Measurements from ENCODE around the gene GOLT1A.

GOLT1A gene, protein sequence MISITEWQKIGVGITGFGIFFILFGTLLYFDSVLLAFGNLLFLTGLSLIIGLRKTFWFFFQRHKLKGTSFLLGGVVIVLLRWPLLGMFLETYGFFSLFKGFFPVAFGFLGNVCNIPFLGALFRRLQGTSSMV

DNA sequence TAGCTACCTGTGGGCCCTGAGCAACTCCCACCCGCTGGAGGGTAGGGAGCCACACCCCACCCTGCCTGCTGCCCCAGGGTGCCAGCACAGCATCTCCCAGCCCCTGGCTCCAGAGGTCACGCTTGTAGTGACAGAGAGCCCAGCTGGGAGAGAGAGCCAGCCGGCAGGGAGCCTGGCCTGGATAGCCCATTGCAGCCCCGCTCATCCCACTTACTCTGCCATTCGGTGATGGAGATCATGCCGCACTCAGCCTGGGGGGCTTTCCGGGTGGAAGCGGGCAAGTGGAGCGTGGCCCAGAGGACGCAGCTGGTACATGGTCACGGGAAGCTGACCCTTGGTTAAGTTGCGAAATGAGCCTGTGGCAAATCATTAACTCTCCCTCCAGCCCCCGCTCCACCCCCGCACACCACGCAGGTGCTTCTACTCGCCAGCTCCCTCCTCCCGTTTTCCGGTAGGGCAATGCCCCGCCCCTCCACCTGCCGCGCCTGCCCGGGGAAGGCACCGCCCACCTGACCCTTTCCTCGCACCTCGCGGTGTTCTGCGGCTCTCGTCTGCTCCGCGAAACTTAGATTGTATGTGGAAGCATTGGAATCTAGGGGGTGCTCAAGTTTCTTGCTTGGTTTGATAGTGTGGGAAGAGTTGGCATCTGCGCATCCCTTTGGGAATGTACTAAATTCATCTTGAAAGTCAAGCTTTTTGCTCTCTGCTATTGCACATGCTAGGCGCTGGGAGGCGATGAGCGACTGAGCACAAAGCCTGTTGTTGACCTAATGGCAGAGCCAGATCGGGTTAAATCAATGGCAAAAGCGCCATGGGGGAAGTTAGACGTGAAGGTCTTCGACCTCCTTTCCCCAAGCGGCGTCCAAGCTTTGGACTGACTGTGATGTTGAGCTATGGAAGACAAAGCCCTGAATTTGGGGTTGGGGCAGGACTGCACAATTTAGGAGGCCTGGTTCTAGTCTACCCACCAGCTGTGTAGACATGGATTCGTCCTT, at the start of gene GOLT1A:
Gene GOLT1A, minus strand, starts transcription at position 321 of the 995 bp plus-strand sequence. Its CDS starts 82 bp downstream, at position 239.
- peak; percentile 73 for DNase-seq (ENCODE audit: low read depth)

DNA sequence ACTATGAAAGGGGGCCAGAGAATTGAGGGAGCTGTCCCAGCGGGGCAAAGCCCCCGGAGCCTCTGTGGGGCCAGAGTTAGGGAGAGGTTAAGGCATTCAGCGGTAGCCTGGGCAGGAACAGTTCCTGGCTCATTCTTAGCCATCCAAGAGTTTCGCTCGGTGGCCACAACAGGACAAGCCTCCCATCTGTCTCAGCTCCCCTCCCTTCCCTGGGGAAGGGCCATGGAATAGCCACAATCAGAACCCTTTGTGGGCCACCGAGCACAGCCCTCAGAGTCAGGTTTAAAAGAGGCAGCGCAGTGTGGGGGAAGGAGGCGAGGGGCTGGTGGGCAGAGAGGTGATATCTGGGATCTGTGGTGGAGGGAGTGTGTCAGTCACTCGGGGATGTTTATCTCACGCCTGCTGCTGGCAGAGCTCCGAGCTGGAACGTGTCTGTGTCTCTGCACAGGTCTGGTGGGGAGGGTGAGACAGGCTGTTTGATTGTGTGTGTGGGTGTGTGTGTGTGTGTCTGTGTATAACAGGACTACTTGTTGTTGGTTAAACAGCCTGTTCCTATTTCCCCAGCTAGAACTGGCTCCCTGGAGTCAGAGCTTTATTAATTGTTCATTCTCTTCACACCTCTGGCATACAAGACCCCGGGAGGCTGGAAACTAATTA, 49.6 kb upstream of the GOLT1A start:
- DNase-seq (ENCODE audit: low read depth): no peak

DNA sequence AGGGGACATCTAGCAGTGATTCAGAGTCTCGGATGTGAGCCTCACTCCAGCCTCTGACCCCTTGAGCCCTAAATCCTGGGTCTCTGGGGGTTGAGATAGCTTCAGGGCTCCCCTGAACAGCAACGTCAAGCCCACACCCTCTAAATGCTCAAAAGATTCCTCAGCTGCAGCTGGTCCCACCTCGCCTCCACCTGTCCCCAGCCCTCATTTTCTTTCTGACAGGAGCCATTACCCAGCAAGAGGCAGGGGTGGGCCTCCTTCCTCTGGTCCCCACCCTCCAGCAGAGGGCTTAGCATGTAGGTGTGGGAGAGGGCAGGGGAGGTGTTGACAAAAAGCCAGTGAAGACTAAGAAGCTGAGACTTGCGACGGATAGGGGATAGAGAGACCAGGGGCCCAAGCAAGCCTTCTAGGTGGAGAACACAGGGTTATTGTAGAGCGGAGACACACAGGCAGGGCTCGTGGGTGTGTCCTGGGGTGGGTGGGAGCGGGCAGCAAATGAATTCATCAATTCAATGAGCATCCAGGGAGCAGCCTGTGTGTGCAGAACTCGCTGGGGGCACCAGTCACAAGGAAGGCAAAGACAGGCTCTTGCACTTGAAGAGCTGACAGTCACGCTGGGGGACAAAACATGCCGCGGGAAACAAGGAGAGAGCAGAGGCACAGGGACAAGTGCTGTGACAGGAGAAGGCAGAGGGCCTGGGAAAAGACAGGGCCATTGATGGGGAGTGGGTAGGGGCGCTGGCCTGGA, 48.9 kb upstream of the GOLT1A start:
- no peak for DNase-seq (ENCODE audit: low read depth)

DNA sequence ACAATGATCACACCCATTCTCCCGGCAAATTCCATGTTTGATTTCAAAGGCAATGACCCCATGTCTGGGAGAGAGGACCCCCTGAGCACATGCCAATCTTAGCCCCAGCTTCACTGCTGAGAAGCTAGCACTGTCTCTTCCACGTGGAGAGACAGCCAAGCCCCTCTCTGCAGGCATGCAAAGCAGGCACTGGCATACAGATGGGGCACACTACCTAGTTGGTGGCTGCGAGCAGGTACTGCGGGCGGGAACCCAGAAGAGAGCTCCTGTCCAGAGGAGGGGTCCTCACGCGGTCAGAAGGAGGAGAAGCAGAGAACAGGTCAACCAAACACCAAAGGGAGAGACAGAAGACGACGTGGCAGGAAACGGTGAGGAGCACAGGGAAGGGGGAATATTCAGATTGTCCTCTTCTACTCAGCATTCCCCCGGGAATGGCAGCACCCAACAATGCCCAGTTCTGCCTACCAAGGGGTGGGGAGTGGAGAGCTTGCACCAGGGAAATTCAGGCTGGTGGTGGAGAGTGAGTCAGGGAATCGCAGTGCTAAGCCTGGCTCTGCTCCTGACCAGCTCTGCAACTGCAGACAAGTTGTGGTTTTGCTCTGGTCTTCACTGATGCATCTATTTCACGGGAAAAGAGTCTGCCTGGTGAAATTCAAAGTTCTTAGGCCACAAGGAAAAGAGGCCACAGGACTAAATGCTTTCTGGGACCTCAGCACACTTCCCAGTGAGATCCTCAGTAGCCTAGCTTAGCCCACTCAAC, 48.1 kb upstream of the GOLT1A start:
- peak; percentile 41 for DNase-seq (ENCODE audit: low read depth)

DNA sequence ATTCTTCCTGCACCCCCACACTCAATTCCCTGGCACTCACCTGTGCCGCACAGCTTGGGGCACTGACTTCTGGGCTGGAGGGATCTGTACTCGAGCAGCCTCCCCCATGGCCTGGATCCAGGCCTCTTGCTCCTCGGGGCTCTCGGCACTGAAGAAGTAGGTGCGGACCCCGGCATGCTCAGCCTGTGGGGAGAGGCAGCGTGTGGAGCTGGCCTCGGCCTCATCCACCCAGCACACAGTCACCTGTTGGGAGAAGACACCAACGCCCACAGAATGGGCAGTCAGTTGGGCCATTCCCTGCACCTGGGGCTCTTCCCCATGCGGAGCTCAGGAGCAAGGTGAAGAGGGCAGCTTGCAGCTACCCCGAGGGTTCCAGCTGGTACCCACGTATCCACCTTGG, 47.5 kb upstream of the GOLT1A start:
- no peak for DNase-seq (ENCODE audit: low read depth)

DNA sequence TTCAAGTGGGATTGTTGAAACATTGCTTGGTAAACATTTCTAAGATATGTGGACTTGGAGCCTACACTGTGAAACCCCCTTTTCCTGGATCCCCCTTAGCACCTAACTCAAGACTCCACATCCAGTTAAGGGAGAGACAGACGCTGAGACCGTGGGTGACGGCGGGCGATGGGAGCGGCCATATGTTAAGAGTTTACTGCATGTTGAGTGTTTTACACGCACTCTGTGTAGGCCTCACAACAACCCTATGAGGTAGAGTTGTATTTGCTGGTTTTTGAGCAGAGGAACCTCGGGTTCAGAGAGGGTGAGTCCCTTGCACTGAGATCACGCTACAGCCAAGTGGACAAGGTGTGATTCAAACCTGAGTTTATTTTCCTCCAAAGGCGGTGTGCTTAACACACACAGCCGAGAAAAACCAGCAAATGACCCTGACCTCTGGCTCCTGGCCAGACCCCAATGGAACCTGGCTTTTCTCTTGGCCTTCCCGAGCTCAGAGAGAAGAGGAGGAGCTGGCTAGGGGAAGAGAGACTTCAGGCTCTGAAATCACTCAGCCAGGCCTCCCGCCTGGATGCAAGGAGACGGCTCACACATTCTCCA, 46.9 kb upstream of the GOLT1A start:
- DNase-seq (ENCODE audit: low read depth): no peak

DNA sequence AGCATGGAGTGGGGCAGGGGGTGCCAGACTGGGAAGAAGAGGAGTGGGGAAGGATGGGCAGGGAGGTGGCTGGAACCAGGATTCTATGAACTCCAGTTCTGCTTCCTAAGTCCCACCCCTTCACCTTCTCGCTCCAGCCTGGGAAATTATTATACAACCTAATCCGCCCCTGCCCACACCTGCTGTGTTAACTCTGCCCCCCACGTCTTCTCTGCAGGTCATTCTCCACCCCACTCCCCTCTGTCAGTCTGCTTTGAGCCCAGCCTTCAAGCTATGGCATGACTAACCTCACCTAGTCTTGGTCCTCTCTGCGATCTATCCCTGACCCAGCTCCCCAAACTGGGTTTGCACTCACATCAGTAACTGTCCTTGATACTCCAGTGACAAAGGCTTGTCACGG, 46.0 kb upstream of the GOLT1A start:
- DNase-seq (ENCODE audit: low read depth): no peak

DNA sequence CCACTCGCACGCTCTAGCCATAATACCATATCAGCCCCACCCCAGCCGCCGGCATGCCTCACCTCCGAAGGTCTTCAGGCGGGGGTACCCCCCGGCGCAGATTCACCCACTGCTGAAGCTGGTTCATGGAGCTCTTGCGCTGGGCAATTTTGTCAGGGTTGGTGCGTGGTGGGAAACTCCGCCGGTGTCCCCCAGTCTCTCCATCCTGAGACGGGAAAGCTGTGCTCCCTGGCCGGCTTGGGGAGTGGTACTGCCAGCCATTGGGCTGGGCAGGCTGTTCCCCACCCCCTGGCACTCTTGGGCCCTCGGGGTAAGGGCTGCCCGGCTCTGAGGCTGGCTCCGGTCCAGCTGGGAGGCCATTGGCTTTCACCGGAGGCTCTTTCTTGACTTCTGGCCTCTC, 45.4 kb upstream of the GOLT1A start:
- no peak for DNase-seq (ENCODE audit: low read depth)

DNA sequence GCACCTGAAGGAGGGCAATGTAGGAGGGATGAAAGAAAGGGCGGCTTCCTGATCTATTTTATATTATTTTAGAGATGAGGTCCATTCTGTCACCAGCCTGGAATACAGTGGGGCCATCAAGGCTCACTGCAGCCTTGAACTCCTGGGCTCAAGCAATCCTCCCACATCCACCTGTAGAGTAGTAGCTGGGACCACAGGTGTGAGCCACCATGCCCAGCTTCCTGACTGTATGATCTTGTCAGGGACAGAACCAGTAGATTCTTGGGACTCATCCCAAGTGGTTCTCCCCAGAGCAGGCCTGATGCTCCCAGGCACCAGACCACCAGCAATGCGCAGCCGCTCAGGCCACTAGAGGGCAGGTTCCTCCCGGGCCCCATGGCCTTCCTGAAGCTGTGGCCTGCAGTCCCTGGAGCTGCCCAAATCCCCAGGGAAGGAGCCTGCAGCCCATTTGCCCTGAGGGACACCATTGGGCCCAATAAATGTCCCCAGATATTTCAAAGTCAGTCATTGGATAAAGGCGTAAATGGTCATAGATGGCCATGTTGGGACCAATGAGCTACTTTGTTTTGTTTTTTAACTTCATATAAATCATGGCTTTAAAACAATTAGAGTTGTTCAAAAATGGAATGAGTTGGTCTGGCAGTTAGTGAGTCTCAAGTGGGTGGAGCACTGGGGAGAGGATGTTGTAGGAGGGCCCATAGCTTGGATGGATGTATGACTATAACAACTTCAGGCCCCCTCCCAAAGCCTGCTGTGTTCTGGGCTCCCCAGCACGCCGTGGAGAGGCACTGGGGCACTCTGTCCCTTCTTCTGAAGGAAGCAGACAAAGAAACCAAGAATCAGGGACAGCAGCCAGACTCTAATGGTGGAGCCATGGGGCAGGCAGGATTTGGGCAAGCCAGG, 44.7 kb upstream of the GOLT1A start:
- DNase-seq (ENCODE audit: low read depth): peak; percentile 39

DNA sequence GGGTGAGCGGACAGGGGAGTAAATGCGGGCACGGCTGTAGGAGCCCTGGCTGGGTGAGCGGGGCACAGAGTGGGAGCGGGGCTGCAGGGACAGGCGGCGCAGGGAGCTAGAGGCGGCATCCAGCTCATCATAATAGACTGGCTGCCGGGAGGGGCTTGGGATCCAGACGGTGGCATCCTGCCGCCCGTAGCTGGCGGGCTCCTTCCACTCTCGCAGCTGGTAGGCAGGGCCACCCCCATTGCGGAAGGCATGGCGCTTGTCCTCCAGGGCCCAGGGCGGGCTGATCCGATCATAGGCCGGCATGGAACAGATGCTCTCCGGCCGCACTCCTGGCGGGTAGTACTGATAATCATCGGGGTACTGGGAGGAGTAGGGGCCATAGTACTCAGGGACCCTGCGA, 43.7 kb upstream of the GOLT1A start:
- DNase-seq (ENCODE audit: low read depth): no peak

DNA sequence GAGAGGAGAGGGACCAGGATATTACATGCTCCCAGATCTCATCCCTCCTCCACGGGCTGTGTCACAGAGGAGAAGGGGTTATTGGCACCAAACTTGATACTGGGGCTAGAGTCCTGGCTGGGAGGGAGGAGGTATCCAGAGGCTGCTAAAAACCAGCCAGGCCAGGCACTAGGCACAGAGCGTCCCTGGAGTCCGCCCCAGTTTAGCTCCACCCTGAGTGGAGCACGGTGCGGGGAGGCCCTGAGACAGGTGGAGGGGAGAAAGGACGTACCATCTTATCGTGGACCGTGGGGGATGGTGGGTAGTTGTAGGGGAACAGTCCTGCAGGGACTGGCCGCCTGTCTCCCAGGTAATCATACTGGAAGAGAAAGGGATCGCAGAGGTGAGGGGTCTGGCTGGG, 42.7 kb upstream of the GOLT1A start:
- no peak for DNase-seq (ENCODE audit: low read depth)

DNA sequence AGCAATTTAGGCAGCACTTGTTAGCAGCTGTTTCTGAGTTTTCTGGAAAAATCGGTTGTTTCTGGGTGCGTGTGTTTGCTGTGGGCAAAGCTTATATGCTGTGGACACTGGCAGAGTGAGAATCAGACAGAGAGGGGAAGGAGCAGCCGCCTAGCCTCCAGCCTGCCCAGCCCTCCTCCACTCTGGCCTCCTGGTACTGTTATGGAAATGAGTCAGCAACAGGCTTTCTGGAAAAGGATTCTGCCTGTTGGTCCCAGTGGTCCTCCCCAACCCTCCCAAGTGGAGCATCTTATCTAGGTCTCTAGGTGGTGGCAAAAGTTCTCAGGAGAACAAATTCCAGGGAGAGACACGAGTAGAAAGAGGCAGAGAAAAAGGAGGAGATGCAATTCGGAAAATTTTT, 42.2 kb upstream of the GOLT1A start:
- DNase-seq (ENCODE audit: low read depth): no peak

DNA sequence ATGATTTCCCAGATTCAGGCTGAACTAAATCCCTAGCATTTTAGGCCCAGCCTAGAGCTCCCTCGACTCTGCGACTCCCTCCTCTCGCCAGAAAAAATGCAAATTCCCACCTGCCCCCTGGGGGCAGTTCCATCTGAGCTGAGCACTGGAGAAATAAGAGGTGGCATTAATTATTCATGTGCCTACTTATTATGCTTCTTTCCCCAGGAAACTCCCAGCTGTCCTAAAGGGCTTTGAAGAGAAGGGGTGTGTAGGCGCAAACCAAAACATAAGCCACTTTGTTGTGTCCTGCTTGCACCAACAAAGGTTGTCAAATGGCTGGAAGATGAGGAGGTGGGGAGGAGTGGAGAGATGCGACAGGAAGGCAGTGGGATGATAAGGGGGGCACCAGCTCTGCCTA, 41.4 kb upstream of the GOLT1A start:
- no peak for DNase-seq (ENCODE audit: low read depth)

DNA sequence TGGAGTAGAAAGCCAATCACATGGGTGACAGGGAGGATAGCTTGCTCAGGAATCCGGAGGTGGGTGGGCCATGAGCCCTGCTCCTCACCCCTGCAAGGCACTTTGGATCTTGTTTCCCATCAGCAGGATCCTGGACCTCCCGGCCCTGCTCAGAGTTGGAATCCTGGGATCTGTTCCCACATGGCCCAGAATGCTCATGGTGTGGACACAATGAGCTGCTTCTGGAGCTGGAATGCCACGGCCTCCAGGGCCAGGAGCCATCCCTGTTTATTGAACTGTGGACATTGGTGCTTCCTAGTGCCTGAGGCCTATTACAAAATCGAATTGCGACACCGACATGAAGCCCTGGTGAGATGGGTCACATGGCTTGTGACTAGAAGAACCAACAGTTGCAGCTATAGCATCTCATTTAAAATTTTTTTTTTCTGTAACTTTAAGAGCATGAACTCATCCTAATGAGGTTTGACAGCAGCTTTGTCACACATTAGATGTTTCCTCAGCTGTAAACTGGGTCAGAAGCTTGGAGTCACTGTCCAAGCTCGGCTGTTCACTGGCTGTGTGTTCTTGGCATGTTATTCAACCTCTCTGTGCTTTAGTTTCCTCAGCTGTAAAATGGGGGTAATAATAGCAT, 40.4 kb upstream of the GOLT1A start:
- DNase-seq (ENCODE audit: low read depth): peak; percentile 90

DNA sequence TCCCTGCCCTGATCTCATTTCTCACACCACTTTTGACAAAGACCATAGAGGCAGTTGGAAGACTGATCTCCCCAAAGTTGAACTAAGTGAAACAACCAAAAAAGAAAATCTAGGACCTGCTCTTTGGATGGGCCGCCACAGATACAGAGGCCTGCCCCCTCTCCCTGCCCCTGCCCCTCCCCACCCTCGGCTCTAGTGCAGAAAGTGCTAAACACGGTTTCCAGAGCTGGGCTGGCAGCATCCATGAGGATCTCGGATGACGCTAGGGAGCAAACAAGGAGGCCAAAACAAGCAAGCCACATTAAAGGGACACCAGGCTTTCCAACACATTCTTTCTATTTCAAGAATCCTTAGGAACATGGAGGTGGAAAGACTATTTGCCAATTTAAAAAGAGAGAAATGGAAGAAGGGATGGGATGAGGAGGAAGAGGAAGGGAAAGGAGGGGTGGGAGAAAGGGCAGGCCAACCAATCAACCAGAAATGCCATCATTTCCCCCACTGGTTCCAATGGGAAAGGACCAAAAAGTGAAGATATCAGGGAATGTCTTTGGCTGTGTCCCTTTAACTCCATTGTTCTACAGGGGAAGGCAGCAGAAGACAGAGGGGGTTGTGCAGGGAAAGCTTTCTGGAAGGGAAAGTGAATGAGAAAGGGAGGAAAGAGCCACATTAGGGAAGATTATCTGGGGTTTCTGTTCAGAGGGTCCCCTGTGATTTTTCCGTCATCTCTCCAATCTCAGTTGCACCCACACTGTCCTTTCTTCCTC, 38.3 kb upstream of the GOLT1A start:
- DNase-seq (ENCODE audit: low read depth): no peak

DNA sequence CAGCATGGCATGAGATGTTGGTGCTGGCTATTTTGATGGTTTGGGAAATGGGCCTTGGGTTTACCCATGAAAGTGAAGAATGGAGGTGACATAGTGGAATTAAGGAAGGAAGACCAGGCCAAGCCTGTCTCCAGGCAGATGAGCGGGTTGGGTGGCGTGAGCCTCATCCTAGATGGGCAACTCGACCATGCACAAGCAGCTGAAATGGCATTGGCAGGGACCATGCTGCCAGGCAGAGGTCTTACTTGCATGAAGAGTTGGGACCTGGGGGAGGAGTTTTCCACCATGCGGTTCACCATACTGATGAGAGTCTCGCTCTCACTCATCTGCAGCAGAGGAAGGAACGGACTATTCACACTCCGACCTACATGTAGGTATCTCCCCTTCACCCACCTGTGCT, 37.5 kb upstream of the GOLT1A start:
- DNase-seq (ENCODE audit: low read depth): no peak

DNA sequence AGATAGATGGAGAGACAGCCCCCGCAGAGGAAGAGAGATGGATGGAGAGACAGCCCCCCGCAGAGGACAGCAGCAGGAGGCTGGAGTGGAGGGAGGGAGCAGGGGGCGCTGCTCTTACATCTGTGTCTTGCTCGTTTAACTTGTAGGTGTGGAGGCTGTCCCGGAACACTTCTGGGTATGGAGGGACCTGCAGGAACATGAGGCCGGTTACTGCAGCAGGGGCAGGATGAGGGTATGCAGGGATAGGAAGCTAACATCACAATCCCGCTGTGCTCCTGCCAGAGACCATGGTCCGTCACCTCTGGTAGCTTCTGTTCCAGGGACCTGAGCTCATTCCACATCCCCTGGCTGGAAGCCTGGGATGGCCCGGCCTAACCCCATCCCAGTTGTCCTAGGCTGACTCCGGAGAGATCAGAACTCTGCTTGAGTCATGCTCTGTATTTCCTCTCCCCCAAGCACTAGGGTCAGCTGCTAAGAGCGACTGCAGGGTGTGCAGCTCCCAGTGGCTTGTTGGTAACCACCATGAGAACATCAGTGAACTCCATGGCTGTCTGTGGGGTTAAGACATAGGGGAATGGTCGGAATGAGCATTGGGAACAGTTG, 36.7 kb upstream of the GOLT1A start:
- no peak for DNase-seq (ENCODE audit: low read depth)

DNA sequence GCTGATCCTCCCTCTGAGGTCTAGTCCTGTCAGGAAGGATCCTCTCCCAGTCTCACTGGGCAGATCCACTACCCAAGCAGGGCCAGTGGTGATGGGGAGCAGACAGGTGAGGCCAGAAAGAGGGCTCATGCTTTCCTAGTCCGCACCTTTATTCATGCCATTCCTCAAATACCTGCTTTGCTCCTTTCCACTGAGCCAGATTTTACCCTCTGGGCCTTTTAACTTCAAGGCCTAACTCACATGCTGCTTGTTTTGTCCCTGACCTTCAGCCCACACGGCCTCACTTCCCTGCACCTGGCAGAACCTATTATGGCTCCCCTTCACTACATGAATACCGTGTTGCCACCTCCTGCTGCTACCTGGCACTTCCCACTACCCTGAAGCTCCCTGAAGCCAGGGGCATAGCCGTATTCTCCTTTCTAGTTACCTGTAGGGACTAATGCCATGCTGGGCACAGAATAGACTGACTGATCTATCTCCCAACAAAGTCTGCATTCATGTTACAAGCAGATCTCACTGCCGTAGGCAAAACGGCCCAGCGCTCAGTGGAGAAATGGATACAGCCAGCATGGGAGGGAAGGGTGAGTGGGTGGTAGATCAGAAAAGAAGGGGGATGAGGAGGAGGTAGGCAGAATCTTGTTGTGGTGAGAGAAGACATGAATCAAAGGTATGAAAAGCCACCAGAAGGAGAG, 36.1 kb upstream of the GOLT1A start:
- no peak for DNase-seq (ENCODE audit: low read depth)

Data from fibroblast of gingiva (primary cell).